GOT3 (cell line): ENCODE measurements around the gene MTA3.
"Not testable (repeated sequence)": the region's sequence is repeated elsewhere in the genome, so short reads cannot be mapped to it uniquely, and the experiment has no call there.

Experiments
- DNase-seq: peaks from one replicate; lab custom pipeline; 2025; ENCODE audit warnings: mixed read lengths; lab: John Stamatoyannopoulos, UW

The MTA3 gene

DNA sequence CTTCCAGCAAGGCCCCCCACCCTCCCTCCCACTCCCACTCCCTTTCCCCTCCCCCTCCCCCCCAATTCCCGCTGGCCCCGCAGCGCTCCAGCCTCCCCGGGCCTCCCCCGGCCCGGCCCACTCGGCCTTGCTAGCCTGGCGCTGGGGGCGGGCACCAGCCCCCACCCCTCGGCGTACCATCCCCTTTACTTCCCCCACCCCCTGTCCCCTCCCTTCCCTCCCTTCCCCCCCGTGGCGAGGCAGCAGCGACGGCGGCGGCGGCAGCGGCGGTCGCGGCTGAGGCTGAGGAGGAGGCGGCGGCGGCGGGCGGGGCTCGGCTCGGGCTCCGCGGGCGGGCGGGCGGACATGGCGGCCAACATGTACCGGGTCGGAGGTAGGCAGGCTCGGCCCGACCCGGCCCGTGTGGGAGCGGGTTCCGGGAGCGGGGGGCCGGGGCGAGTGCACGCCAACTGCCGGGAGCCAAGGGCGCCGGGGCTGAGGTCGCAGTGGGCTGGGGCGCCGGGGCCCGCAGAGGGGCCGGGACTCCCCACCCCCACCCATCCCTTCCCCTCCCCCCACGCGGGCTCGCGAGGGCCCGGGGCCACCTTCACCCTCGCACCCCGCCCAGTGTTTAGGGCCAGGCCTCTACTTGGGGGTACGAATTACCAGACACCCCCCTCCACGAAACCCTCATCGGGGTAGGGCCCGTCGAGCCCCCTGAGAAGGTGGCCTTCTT, at the start of gene MTA3:
Gene MTA3 (plus strand): TSS at position 232 of the 715 bp plus-strand sequence. CDS start 114 bp downstream, at position 346.
- DNase-seq = peak; percentile 10

DNA sequence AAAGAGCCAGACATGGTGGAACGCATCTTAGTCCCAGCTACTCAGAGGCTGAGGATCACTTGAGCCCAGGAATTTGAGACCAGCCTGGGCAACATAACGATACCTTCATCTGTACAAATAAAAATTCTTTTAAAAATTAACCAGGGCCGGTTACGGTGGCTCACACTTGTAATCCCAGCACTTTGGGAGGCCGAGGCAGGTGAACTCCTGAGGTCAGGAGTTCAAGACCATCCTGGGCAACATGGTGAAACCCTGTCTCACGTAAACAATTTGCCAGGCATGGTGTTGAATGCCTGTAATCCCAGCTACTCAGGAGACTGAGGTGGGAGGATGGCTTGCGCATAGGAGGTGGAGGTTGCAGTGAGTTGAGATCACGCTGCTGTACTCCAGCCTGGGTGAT, 48.8 kb upstream of the MTA3 start:
- no peak for DNase-seq

DNA sequence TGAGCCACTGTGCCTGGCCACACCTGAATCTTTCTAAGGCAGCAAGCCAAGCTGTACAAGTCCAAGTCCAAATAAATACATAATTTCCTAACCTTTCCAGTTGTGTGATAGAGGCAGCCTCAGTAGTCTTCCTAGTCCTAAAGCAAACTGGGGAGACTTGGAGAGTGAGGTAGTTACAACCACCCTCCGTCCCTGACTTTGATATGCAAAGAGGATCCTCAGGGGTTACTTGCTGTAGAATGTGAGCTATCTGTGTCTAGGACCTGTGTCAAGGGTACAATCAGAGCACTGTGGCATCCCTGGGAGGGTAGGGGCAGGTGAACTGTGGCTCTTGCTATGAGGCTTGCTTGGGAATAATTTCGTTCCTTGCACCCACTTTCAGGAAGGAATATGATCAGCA, 46.4 kb upstream of the MTA3 start:
- DNase-seq = no peak

DNA sequence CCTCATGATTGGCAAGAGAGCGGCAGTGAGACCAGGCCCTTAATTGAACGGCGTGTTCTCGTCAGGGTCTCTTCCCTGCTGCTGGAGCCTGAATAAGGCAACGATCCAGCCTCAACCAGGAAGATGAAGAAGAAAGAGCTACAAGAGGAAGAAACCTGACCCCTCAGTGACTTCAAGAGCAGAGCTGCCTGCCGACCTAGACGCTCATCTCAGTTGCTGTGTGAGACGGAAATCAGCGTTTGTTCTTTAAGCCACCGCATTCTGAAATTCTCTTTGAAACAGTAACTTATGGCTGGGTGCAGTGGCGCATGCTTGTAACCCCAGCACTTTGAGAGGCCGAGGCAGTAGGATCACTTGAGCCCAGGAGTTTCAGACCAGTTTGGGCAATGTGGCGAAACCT, 45.1 kb upstream of the MTA3 start:
- DNase-seq = no peak

DNA sequence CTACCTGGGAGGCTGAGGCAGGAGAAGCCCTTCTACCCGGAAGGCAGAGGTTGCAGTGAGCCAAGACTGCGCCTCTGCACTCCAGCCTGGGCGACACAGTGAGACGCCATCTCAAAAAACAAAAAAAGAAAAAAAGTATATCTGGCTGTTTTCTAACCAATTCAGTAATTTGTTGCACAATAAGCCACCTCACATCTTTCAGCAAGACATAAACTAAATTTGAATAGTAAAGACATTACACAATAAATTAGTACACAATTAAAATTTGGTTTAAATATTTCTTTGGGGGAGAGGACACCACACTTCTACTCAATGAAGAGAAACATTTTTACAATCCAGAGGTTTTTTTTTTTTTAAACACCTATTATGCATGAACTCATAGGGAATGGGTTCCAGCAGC, 36.0 kb upstream of the MTA3 start:
- DNase-seq = no peak

DNA sequence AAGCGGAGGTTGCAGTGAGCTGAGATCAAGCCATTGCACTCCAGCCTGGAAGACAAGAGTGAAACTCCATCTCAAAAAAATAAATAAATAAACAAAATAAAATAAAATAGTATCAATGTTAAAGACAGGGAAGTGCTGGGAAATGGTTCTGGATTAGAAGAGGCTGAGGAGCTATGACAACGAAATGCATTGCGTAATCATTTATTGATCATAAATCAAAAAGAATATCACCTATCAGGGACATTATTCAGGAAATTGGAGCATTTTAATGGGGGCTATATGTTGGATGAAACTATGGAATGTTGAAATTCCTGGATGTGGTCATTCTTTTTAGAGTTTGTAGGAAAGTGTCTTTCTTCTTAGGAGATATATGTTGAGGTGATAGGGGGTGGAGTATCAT, 30.9 kb upstream of the MTA3 start:
- DNase-seq = no peak

DNA sequence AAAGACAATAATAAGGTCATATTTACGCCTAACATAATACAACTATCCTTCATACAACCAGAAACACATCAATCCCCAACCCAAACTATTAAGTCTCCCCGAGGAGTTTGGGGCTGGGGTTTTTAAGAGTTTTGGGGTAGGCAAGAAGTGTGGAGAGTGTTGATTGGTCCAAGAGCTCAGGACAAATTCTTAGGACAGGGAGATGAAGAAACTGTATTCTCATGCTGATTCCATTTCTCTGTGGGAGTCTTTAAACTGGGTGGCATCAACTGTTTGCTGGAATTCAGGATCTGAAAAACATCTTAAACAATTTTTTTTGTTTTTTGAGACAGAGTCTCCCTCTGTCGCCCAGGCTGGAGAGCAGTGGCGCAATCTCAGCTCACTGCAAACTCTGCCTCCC, 25.6 kb upstream of the MTA3 start:
- DNase-seq = no peak

DNA sequence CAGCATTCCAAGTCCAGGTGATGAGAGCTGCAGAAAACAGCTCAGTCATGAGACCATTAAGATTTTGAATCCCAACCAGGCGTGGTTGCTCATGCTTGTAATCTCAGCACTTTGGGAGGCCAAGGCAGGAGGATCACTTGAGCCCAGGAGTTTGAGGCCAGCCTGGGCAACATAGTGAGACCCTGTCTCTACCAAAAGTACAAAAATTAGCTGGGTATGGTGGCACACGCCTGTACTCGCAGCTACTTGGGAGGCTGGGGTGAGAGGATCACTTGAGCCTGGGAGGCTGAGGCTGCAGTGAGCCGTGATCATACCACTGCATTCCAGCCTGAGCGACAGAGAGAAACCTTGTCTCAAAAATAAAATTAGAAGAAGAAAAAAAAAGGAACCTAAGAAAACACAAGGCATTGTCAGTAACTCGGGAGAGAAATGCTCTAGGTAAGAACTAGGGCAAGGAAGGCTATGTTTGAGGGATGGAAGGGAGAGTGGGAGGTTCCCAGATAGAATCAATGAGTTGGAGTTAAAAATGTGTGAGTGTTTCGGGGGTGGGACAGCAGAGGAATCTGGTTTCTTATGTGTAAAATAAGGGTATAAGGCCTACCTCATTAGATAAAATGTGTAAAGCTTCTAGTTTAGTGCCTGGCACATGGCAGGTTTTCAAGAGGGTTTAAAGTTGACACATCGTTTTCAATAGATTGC, 23.3 kb upstream of the MTA3 start:
- no peak for DNase-seq

DNA sequence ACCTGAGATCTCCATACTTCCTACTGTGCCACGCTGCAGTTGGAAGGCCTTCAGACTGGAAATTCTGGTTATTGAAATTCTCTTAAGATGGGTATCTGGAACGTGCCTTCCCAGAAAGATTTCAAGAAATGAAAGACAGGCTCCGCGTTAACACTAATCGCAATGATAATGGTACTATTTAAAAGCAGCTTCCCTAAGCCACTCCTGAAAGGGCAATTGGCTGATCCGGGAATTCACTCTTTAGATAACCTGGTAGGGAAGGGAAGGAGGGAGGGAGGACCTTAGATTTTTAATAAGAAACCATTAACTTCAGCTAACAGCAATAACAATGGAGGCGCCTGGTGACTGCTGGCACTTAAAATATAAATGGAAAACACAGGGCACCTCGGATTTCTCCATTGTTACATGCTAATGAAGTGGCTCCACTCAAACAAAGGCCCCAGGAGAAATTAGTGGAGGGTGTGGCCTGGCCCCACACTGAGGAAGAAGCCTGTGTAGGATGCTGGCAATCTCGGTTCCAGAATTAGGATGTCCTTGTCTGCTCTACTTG, 22.5 kb upstream of the MTA3 start:
- DNase-seq = no peak

DNA sequence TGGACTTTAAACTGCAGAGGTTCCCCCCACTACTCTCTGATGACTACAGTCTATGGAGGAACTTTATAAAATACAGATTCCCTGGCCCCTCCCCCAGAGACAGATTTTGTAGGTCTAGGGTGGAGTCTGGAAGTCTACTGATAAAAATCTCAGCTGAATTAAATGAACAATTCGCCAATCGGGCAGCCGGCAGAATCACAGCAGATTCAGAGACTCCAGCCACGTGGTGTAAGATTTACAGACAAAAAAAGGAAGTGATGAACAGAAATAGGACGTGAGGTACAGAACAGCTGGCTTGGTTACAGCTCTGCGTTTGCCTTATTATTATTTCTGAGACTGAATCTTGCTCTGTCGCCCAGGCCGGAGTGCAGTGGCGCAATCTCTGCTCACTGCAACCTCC, 21.4 kb upstream of the MTA3 start:
- DNase-seq = no peak

DNA sequence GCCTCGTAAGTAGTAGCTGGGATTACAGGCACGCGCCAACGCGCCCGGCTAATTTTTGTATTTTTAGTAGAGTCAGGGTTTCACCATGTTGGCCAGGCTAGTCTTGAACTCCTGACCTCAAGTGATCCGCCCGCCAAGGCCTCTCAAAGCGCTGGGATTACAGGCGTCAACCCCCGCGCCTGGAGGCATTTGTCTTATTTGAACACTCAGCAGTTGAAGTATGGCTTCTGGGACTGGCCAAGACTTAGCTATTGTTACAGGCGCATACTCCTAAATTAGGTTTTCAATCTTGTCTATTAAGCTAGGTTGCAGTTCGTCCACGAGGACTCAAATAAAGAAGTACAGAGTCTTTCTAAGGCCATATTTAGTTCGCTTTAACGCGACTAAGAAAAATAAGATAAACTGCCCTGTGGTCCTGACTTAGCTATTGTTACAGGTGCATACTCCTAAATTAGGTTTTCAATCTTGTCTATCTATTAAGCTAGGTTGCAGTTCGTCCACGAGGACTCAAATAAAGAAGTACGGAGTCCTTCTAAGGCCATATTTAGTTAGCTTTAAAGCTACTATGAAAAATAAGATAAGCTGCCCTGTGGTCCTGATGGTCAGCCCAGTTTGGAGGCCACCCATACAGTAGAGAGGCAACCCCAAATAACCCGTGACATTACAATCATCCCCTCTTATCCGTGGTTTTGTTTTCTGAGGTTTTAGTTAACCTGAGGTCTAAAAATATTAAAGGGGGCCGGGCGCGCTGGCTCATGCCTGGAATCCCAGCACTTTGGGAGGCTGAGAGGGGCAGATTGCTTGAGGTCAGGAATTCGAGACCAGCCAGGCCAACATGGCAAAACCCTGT, 20.8 kb upstream of the MTA3 start:
- DNase-seq = no peak

DNA sequence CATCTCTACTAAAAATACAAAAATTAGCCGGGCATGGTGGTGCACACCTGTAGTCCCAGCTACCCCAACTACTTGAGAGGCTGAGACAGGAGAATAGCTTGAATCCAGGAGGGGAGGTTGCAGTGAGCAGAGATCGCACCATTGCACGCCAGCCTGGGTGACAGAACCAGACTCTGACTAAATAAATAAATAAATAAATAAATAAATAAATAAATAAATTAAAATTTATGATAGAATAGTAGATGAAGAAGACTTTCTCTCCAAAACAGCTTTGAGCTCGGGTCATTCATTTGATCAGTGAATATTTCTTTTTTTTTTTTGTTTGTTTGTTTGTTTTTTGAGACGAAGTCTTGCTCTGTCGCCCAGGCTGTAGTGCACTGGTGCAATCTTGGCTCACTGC, 17.6 kb upstream of the MTA3 start:
- no peak for DNase-seq

DNA sequence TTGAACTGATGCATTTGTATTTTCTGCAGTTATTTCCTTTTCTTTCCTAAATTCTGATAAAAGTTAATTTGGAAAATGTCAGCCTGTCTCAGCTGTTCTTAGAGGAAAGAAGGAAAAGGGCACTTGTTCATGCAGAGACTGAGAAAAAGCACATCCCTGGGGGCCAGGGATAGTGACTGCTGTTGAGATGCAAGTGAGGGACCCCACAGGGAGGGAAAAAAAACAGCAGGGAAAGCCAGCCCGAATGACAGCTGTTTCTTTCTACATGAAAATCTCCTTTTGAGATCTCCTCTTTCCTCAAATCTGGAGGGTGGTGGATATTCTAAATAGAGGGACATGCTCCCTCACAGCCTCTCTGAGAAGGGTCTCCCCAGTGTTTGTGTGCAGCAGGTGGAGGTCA, 14.0 kb upstream of the MTA3 start:
- DNase-seq = no peak

DNA sequence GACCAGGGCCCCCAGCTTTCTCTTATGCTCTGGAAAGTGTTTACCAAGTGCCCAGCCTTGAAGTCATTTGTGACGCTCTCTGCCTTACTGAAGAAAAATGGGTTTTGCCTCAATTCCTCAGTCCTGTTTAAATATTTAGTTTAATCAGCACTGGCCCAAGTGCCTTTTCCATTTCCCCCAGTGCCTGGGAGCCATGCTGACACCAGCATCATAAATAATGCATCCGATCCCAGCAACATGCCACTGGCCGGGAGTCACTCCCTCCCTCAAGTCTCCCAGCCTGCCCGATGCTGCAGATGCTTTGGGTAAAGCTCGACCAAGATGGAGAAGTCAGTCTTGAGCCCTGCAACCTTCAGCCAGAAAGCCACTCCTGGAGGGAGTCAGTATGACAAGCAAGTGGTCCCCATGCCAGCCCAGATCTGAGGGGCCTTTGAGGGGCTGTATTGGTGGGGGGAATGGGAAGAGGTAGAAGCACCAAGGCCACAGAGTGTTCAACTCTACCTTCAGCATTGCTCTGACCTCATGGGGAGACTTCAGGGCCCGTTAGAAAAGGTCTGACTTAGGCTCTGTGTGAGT, 12.0 kb upstream of the MTA3 start:
- no peak for DNase-seq

DNA sequence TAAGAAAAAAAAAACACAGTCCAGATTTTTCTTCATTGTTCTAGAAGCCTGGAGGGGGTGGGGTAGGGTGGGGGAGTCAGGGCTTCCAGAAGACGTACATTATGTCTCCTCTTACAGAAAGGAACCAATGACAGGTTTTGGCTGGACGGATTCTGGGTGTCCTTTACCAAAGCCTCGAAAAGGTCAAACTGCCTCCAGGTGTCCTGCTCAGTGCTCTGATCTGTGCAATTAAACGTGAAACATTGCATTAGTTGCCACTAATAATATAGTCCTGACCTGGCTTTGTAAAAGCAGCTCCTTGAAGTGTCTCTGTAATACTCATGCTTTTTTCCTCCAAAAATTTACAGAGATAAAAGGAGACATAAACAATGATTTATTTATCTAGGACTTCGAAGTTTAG, 11.1 kb upstream of the MTA3 start:
- DNase-seq = no peak

DNA sequence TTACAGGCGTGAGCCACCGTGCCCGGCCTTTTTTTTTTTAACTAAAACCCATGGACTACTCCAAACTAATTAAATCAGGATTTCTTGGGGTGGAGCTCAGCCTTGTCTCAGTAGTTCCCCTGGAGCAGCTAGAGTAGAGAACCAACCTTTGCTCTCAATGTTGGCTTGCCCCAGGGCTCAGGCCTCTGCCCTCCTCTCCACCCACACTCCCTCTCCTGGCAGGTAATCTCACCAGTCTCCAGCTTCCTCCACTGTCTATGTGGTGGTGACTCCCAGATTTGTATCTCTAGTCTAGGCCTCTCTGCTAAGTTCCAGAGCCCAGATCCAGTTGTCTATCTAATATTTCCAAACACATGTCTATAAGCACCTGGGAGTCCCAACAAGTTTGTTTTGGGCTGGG, 9.6 kb upstream of the MTA3 start:
- no peak for DNase-seq

DNA sequence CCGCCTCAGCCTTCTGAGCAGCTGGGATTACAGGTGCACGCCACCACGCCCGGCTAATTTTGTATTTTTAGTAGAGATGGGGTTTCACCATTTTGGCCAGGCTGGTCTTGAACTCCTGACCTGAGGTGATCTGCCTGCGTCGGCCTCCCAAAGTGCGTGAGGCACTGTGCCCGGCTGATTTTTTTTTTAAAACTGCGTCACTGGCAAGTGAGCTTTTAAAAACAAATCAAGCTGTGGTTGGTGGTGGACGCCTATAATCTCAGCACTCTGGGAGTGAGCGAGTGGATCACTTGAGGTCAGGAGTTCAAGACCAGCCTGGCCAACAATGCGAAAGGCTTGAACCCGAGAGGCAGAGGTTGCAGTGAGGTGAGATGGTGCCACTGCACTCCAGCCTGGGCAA, 8.3 kb upstream of the MTA3 start:
- DNase-seq = not testable (repeated sequence)

DNA sequence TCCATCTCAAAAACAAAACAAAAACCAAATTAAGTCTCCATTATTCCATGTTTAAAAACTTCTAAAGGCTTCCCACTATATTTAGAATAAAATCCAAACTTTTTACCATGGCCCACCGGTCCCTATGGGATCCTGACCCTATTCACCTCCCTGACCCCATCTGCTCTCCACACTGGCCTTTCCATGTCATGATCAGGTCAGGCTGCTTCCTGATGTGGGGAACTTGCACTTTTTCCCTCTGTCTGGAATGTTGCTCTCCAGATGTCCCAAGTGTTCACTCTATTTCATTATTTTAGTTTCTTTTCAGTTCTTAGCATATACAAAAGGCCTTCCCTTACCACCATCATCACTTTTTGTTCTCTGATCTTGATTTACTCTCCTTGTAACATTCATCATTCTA, 7.5 kb upstream of the MTA3 start:
- no peak for DNase-seq

DNA sequence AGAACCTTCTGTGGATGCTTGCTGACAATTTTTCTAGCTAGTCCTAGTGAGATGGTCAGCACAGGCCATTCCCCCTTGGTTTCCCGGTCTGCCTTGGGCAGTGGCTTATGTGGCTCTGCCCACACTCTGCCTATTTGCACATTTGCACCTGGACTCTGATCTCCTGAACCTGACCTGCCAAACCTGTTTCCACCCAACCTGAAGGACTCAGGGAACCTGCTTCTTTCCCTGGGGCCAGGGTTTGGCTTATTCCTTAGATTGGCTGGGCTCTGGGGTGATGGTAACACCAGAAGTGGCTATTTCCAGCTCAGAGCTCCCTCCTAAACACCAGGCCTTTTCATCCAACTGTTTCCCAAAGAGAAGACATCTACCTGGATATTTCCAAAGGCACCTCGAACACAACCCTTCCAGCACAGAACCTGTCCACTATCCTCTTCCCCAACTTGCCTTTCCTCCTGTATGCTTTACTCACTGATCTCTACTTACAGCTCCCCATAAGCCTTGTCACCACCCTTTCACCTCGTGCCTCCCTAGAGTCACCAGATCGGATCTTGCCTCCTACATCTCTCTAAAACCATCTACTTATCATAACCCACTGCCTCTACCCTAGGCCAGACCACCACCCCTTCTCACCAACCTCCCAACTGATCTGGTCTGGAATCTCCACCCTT, 5.8 kb upstream of the MTA3 start:
- no peak for DNase-seq

DNA sequence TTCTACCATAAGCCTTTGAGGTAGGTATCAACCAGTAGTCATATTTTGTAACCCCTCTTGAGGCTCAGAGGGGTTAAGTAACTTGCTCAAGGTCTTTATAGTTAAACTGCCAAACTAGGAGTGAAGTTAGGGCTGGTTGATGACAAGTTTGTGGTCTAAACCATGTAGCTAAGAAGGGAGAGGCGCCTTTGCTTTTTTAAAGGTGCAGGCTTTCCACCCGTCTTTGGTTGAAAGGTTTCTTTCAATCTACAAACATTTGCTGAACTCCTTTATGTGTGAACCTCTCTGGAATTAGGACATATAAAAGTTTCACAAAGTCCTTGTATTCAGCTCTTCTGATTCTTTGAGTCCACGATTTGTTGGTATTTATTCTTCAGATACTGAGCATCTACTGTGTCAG, 2.4 kb upstream of the MTA3 start:
- no peak for DNase-seq

DNA sequence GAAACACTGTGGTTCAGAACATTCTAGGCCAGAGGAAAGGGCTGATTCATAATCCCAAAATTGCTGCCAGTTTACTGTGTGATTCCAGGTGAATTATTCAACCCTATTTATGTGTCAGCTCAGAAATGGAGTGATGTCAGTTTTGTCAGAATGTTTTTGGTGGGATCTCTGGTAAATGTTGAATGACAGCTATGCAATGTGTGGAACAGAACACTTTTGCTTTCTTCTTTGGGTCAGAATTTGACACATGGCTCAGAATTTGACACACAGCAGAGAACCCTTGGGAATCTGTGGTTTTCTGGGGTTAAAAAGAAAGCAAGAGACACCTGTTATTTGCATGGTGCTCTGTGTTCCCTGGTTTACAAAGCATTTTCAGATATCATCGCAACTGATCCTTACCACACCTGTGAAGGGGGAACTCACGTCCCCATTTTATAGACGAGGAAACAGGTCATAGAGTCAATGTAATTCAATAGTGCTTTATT, 1.6 kb upstream of the MTA3 start:
- no peak for DNase-seq

DNA sequence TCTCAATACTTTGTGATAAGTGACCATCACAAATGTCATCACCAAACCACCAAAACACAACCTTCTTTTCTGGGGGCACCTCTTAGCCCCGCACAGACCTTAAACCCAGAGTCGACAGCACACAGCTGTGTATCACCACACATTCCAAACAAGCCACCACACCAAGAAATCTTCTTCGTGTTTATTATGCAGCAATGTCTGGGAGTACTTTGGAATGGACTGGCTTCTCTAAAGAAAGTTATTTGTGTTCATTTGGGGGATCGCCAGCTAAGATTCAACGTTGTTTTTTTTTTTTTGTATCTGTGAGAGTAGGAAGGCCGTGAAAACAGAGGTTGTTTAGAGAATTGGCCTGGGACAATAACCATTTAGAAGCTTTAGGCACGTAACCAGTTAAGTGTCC, 1.1 kb upstream of the MTA3 start:
- no peak for DNase-seq
